Measurements from ENCODE around the gene AKAP12. TPM values are rescaled to one million over a fixed set of nuclear protein-coding genes. Genes with fewer than 3 reads are reported as not detected.

AKAP12 gene
- total RNA-seq, 3 donors from 2014 or later = 40.7 to 368 (median 127) TPM

DNA sequence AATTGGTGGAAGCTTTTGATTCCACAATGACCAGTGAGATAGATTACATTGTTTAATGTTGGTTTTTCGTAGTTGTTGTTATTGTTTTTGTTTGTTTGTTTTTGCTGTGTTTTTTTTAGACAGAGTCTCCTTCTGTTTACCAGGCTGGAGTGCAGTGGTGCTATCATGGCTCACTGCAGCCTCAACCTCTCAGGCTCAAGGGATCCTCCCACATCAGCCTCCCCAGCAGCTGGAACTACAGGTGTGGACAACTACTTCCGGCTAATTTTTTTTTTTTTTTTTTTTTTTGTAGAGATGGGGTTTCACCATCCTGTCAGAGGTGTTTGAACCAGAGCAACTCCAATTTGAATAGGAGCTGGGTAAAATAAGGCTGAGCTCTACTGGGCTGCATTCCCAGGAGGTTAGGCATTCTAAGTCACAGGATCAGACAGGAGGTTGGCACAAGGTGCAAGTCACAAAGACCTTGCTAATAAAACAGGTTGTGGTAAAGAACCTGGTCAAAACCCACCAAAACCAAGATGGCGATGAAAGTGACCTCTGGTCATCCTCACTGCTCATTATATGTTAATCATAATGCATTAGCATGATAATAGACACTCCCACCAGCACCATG, 10.9 kb upstream of the AKAP12 start:
- Histone ChIP-seq H3K27me3 (no peaks in the 10 kb centered on the region), H3K9me3 (no peaks in the 10 kb centered on the region), H3K27ac (no peak overlapping the region), H3K4me3 (no peak overlapping the region), H3K4me1 (no peaks in the 10 kb centered on the region), H3K36me3 (no peaks in the 10 kb centered on the region)
- intact Hi-C loops (cut with DNase I; ENCODE audit: low total_unique reads) = no loop called here
- TF ChIP-seq POLR2A (IDR thresholded peaks at IDR 0.05) = no peak
- TF ChIP-seq POLR2AphosphoS5 (IDR thresholded peaks at IDR 0.05) = no peak
- TF ChIP-seq CTCF (IDR thresholded peaks at IDR 0.05) = no peak
- no peak for DNase-seq (ENCODE audit: low spot score in 2 of 2)

DNA sequence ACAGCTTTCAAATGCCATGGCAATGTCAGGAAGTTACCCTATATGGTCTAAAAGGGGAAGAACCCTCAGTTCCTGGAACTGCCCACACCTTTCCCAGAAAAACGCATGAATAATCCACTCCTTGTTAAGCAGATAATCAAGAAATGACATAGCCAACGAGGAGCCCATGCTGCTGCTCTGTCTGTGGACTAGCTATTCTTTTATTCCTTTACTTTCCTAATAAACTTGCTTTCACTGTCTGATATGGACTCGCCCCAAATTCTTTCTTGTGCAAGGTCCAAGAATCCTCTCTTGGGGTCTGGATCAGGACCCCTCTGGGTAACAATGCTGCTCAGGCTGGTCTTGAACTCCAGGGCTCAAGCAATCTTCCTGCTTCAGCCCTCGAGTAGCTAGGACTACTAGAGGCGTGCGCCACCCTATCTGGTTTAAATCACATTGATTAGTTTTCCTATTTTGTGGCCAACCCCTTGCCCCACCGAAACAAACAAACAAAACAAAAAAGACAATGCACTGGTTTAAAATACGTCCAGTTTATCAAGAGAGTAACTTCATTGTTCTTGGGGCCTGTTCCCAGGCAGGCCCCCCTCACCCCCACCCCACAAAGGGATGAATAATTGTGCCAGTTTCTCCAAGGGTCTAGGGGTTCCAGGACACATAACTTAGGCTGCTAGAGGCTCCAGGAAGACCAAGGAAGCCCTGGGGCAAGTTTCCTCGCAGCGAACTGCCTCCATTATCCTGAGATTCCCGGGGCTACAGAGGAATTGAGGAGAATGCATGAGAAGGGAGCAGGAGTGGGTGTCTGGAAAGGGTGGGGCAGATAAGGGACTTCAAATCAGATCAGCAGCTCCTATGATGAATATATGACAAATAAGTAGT, 10.1 kb upstream of the AKAP12 start:
- no peak for DNase-seq (ENCODE audit: low spot score in 2 of 2)
- Histone ChIP-seq H3K9me3 (no peaks in the 10 kb centered on the region), H3K4me1 (no peaks in the 10 kb centered on the region), H3K36me3 (no peaks in the 10 kb centered on the region), H3K27me3 (no peaks in the 10 kb centered on the region), H3K4me3 (no peak overlapping the region), H3K27ac (no peak overlapping the region)
- no peak for TF ChIP-seq POLR2A (IDR thresholded peaks at IDR 0.05)
- intact Hi-C loops (cut with DNase I; ENCODE audit: low total_unique reads) = no loop called here

DNA sequence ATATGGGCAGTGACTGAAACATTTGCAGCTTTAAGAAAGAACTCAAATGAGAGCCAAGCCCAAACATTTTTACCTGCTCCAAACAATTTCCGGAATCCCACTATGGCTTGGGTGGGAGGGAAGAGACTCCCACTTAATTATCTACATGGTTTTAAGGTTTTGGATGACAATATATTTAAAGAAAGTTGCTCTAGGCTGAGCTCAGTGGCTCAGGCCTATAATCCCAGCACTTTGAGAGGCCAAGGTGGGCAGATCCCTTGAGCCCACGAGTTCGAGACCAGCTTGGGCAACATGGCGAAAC, 9.5 kb upstream of the AKAP12 start:
- no peaks in the 10 kb centered on the region for H3K4me1 ChIP-seq

GRCh38 chr6:151232899-151233298, 6.9 kb upstream of the AKAP12 start:
- intact Hi-C loops (cut with DNase I; ENCODE audit: low total_unique reads) = no loop called here
- no peaks in the 10 kb centered on the region for H3K9me3 ChIP-seq
- H3K27ac ChIP-seq = no peak overlapping the region
- H3K27me3 ChIP-seq = no peaks in the 10 kb centered on the region
- TF ChIP-seq POLR2A (IDR thresholded peaks at IDR 0.05) (no peak), POLR2AphosphoS5 (IDR thresholded peaks at IDR 0.05) (no peak), CTCF (IDR thresholded peaks at IDR 0.05) (no peak)
- no peaks in the 10 kb centered on the region for H3K4me1 ChIP-seq
- no peak for DNase-seq (ENCODE audit: low spot score in 2 of 2)
- no peak overlapping the region for H3K4me3 ChIP-seq
- no peaks in the 10 kb centered on the region for H3K36me3 ChIP-seq

More for the DNA sequence above, 9.5 kb upstream of the AKAP12 start:
- no peak for DNase-seq (ENCODE audit: low spot score in 2 of 2)
- TF ChIP-seq CTCF (IDR thresholded peaks at IDR 0.05) = no peak
- TF ChIP-seq POLR2A (IDR thresholded peaks at IDR 0.05) = no peak
- no peak for TF ChIP-seq POLR2AphosphoS5 (IDR thresholded peaks at IDR 0.05)
- Histone ChIP-seq H3K36me3 (no peaks in the 10 kb centered on the region), H3K9me3 (no peaks in the 10 kb centered on the region), H3K27me3 (no peaks in the 10 kb centered on the region), H3K27ac (no peak overlapping the region), H3K4me3 (no peak overlapping the region)
- intact Hi-C loops (cut with DNase I; ENCODE audit: low total_unique reads) = no loop called here

- intact Hi-C loops (cut with DNase I; ENCODE audit: low total_unique reads) = no loop called here
- H3K27ac ChIP-seq = no peak overlapping the region
- no peak for DNase-seq (ENCODE audit: low spot score in 2 of 2)
- no peaks in the 10 kb centered on the region for H3K4me1 ChIP-seq
- TF ChIP-seq POLR2AphosphoS5 (IDR thresholded peaks at IDR 0.05) (no peak), POLR2A (IDR thresholded peaks at IDR 0.05) (no peak), CTCF (IDR thresholded peaks at IDR 0.05) (no peak)
- no peaks in the 10 kb centered on the region for H3K27me3 ChIP-seq
- no peaks in the 10 kb centered on the region for H3K36me3 ChIP-seq
- H3K9me3 ChIP-seq = no peaks in the 10 kb centered on the region
- no peak overlapping the region for H3K4me3 ChIP-seq
Observed at GRCh38 chr6:151233731-151234130, 6.0 kb upstream of the AKAP12 start.
